B cell (primary cell): ENCODE data around the gene GRN. TPM values are rescaled to one million over a fixed set of nuclear protein-coding genes. Genes with fewer than 3 reads are reported as not detected.

ENCODE experiments used
- ATAC-seq: fragments of 200-7000 bp; cut with Tn5 transposase; one replicate; pipeline ENCODE4 v1.10.0; 2021; ENCODE audit warnings: low read depth, mild to moderate bottlenecking, moderate number of reproducible peaks, moderate library complexity
- CTCF ChIA-PET: fragments of 350-600 bp; sonication (Branson Sonifier 250); formaldehyde crosslinking; loops from one replicate; lab custom pipeline; 2021; ENCODE audit warnings: antibody characterized with exemption, inconsistent platforms; lab: Charles Lee
- POLR2A ChIA-PET: fragments of 350-600 bp; sonication (Branson Sonifier 250); formaldehyde crosslinking; loops from one replicate; lab custom pipeline; 2021; ENCODE audit warnings: antibody characterized with exemption; lab: Charles Lee
- DNase-seq: peaks from one replicate; pipeline ENCODE4 v3.0.0; 2013
- H2AFZ ChIP-seq: 2 replicates; pipeline ENCODE4 v1.6.1; 2012; ENCODE audit warnings: mild to moderate bottlenecking, low read depth, low read length; ENCODE audit not compliant: insufficient read depth, poor library complexity, severe bottlenecking
- H3K27ac ChIP-seq, 2 donors: 1 replicate in 1 of 2; 2 replicates in 1 of 2; pipeline ENCODE4 v1.5.1; 2012 to 2013; ENCODE audit warnings: low read length in 2 of 2, mild to moderate bottlenecking in 2 of 2, moderate library complexity in 1 of 2
- H3K27me3 ChIP-seq, 4 experiments: fragments of 200-600 bp in 1 of 4; sonication (generic) in 1 of 4; replicated peaks in 1 of 4; 1 replicate in 2 of 4; 2 replicates in 2 of 4; pipeline versions ENCODE4 v1.6.1 to v1.7.0; 2013 to 2016; ENCODE audit warnings: low read length in 3 of 4, mild to moderate bottlenecking in 2 of 4, mixed read lengths in 1 of 4, moderate library complexity in 1 of 4; ENCODE audit not compliant: insufficient read depth in 4 of 4, control insufficient read depth in 3 of 4; ENCODE audit errors: control extremely low read depth in 1 of 4
- H3K36me3 ChIP-seq, 2 experiments: replicated peaks in 1 of 2; 1 replicate in 1 of 2; 2 replicates in 1 of 2; pipeline versions ENCODE4 v1.6.1 to v1.7.1; 2013; ENCODE audit warnings: low read length in 1 of 2; ENCODE audit not compliant: insufficient read depth in 2 of 2, control insufficient read depth in 1 of 2; ENCODE audit errors: control extremely low read depth in 1 of 2, extremely low read depth in 1 of 2
- H3K4me1 ChIP-seq, 2 donors: fragments of 200-600 bp in 1 of 2; sonication (generic) in 1 of 2; 1 replicate in 1 of 2; 2 replicates in 1 of 2; pipeline versions ENCODE4 v1.5.1 to v1.6.1; 2013 to 2017; ENCODE audit warnings: low read length in 2 of 2; ENCODE audit not compliant: control insufficient read depth in 2 of 2, insufficient read depth in 2 of 2
- H3K4me2 ChIP-seq: replicated peaks from 2 replicates; pipeline ENCODE3; 2012; ENCODE audit warnings: mild to moderate bottlenecking, low read depth, low read length; ENCODE audit not compliant: poor library complexity, severe bottlenecking
- H3K4me3 ChIP-seq, 5 experiments: fragments of 200-600 bp in 1 of 5; sonication (generic) in 1 of 5; 1 replicate in 3 of 5; 2 replicates in 2 of 5; pipeline versions ENCODE4 v1.5.1 to v1.7.0; 2011 to 2016; ENCODE audit warnings: low read length in 4 of 5, mild to moderate bottlenecking in 4 of 5, low read depth in 2 of 5, control low read depth in 1 of 5, moderate library complexity in 1 of 5; ENCODE audit not compliant: insufficient read depth in 1 of 5; ENCODE audit errors: control extremely low read depth in 1 of 5, extremely low read depth in 1 of 5
- H3K79me2 ChIP-seq: fragments of 200-600 bp; sonication (generic); one replicate; pipeline ENCODE4 v1.6.0; 2016; ENCODE audit warnings: low read length; ENCODE audit not compliant: control insufficient read depth, insufficient read depth
- H3K9ac ChIP-seq: fragments of 200-600 bp; sonication (generic); 2 replicates; pipeline ENCODE4 v1.6.1; 2017; ENCODE audit warnings: mild to moderate bottlenecking, low read length, moderate library complexity
- H3K9me3 ChIP-seq, 3 donors: one replicate each; pipeline versions ENCODE4 v1.6.1 to v1.7.1; 2013; ENCODE audit warnings: low read length in 2 of 3; ENCODE audit not compliant: control insufficient read depth in 2 of 3, insufficient read depth in 1 of 3; ENCODE audit errors: control extremely low read depth in 1 of 3
- H4K20me1 ChIP-seq: 2 replicates; pipeline ENCODE4 v1.6.0; 2012; ENCODE audit warnings: mild to moderate bottlenecking, low read length; ENCODE audit not compliant: insufficient read depth, control insufficient read depth, poor library complexity, severe bottlenecking
- H3K27ac Mint-ChIP-seq: one replicate; pipeline ENCODE4 v1.8.0; 2021; ENCODE audit warnings: mixed read lengths
- H3K27me3 Mint-ChIP-seq: one replicate; pipeline ENCODE4 v1.8.0; 2021; ENCODE audit warnings: mixed read lengths
- H3K4me1 Mint-ChIP-seq: one replicate; pipeline ENCODE4 v1.8.0; 2021; ENCODE audit warnings: mixed read lengths
- H3K4me3 Mint-ChIP-seq: one replicate; pipeline ENCODE4 v1.8.0; 2021; ENCODE audit warnings: mixed read lengths
- H3K9me3 Mint-ChIP-seq: one replicate; pipeline ENCODE4 v1.8.0; 2022; ENCODE audit warnings: mixed read lengths; ENCODE audit not compliant: insufficient read depth
- CTCF ChIP-seq: fragments of 200-600 bp; IDR thresholded peaks from one replicate; pipeline ENCODE4 v1.8.0; 2022; ENCODE audit warnings: antibody characterized with exemption, mild to moderate bottlenecking
- EZH2 ChIP-seq: IDR thresholded peaks from 2 replicates; pipeline ENCODE4 v1.6.1; 2012; ENCODE audit warnings: borderline replicate concordance, low read depth, mild to moderate bottlenecking, moderate library complexity, low read length; ENCODE audit not compliant: insufficient read depth, poor library complexity, severe bottlenecking
- WGBS: methylation state at CpG from one replicate; pipeline ENCODE4 v1.1.5; 2013; ENCODE audit warnings: missing lambda C conversion rate; ENCODE audit not compliant: insufficient coverage; 5-methylcytosine and 5-hydroxymethylcytosine counted together
- intact Hi-C: fragments of 100-400 bp; cut with micrococcal nuclease; formaldehyde crosslinking; loops from one replicate; pipeline ENCODE4 v1.10.0; 2022
- polyA plus RNA-seq: library from polyadenylated mRNA; depleted of rRNA; stranded (reverse); fragments of >200 nt; gene quantifications from 2 replicates; pipeline ENCODE4 v1.2.3, GENCODE V29; 2012
- total RNA-seq, 2 donors: library from RNA; stranded (reverse); fragments of 120-200 nt in 1 of 2; gene quantifications; 1 replicate in 1 of 2; 2 replicates in 1 of 2; pipeline versions ENCODE4 v1.2.3 to v1.2.4, GENCODE V29; 2013 to 2022

The GRN gene
- total and polyA plus RNA-seq, 2 donors (not counting 1 experiment from before 2014, with no cell fraction given) = 187 to 226 TPM

GRCh38 chr17:44360826-44361225, 15.7 kb downstream of the GRN start:
- intact Hi-C loops = no loop called here
- Histone ChIP-seq H3K4me2 (no peak overlapping the region), H3K79me2 (no peaks in the 10 kb centered on the region), H3K36me3 (no peaks in the 10 kb centered on the region), H2AFZ (no peak overlapping the region), H3K4me1 (peaks cover 10 to 20% of the 10 kb centered on the region in 2 donors), H3K27me3 (peaks cover 0 to 30% (median 8%) of the 10 kb centered on the region in 4 experiments), H3K9me3 (no peaks in the 10 kb centered on the region), H3K4me3 (no peak overlapping the region), H3K27ac (no peak overlapping the region), H4K20me1 (no peaks in the 10 kb centered on the region), H3K9ac (no peak overlapping the region)
- WGBS = 94% methylated on average over 3 of the region's 5 CpGs
- H3K4me1 Mint-ChIP-seq = peaks cover 11% of the 10 kb centered on the region
- DNase-seq = no peak
- ChIA-PET CTCF (interaction anchor here (1.1 to 6.2 kb wide), 2 partner anchors 9 to 151 kb away, joined by 3 to 52 read pairs; no protein-coding TSS in a partner anchor), POLR2A (no interaction called here)
- no peaks in the 10 kb centered on the region for H3K9me3 Mint-ChIP-seq
- no peak for TF ChIP-seq EZH2
- no peak overlapping the region for H3K4me3 Mint-ChIP-seq
- peaks cover 18% of the 10 kb centered on the region for H3K27me3 Mint-ChIP-seq
- H3K27ac Mint-ChIP-seq = no peak overlapping the region
- ATAC-seq = no peak

GRCh38 chr17:44361292-44362260, 16.5 kb downstream of the GRN start:
- H3K4me3 ChIP-seq = no peak overlapping the region
- intact Hi-C loops = no loop called here
- peaks cover 26% of the 10 kb centered on the region for H3K27me3 Mint-ChIP-seq
- H3K4me2 ChIP-seq = no peak overlapping the region
- H3K4me1 Mint-ChIP-seq = peaks cover 11% of the 10 kb centered on the region
- no peaks in the 10 kb centered on the region for H3K9me3 Mint-ChIP-seq
- peak overlapping the region; percentile 11 for H3K4me3 Mint-ChIP-seq
- no peak for ATAC-seq
- no peak overlapping the region for H3K9ac ChIP-seq
- no peak for TF ChIP-seq EZH2
- TF ChIP-seq CTCF = no peak
- no peak overlapping the region for H2AFZ ChIP-seq
- no peaks in the 10 kb centered on the region for H3K36me3 ChIP-seq
- H3K79me2 ChIP-seq = no peaks in the 10 kb centered on the region
- H3K4me1 ChIP-seq = peaks cover 10 to 20% of the 10 kb centered on the region in 2 donors
- DNase-seq = no peak
- H3K27ac Mint-ChIP-seq = no peak overlapping the region
- H4K20me1 ChIP-seq = no peaks in the 10 kb centered on the region
- H3K27me3 ChIP-seq = peaks cover 0 to 33% (median 11%) of the 10 kb centered on the region in 4 experiments
- no peak overlapping the region for H3K27ac ChIP-seq
- ChIA-PET POLR2A (interaction anchor here (0.7 kb wide), 1 partner anchor 14 kb away, joined by 3 read pairs; no protein-coding TSS in a partner anchor), CTCF (interaction anchor here (0.6 to 6.2 kb wide), 4 partner anchors 9 to 151 kb away, joined by 3 to 52 read pairs (median 8); no protein-coding TSS in a partner anchor)
- 81% methylated on average over 6 of the region's 11 CpGs for WGBS
- no peaks in the 10 kb centered on the region for H3K9me3 ChIP-seq
